ENCODE data around the gene KIAA1671.

KIAA1671 gene

DNA sequence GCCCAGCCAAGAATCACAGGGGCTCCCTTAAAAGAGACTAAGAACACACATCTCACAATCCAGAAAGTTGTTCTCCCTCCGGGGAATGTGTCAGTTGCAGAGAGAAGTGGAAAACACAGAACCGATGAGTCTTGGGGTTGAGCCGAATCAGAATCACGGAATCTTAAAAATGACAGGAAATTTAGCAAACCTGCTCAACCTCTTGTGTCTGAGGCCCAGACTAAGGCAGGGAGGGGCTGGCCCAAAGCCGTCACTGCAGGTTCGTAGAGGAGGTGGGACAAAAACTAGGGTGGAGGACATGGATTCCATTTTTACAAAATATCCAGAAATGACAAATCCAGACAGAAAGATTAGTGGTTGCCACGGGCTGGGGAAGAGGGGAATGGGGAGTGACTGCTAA lies 63.8 kb downstream of the KIAA1671 start:
- DNase-seq, result no peak

DNA sequence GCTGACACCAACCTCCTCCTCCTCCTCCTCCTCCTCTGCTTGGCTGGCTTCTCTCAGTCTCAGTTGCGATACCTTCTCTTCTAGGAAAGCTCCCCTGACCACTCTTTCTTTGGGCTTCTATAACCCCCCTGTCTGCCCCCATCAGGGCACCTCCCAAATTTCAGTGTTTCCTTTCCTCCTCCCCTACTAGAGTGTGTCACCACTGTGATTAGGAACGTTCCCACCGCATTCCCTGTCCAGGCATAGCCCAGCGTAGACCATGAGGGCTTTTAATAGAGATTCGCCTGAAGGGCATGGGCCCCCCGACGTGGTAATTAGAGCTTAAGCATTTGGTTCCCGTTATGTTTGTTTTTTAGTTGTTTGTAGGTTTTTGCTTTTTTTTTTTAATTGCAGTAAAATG lies 65.5 kb downstream of the KIAA1671 start:
- DNase-seq, result no peak

DNA sequence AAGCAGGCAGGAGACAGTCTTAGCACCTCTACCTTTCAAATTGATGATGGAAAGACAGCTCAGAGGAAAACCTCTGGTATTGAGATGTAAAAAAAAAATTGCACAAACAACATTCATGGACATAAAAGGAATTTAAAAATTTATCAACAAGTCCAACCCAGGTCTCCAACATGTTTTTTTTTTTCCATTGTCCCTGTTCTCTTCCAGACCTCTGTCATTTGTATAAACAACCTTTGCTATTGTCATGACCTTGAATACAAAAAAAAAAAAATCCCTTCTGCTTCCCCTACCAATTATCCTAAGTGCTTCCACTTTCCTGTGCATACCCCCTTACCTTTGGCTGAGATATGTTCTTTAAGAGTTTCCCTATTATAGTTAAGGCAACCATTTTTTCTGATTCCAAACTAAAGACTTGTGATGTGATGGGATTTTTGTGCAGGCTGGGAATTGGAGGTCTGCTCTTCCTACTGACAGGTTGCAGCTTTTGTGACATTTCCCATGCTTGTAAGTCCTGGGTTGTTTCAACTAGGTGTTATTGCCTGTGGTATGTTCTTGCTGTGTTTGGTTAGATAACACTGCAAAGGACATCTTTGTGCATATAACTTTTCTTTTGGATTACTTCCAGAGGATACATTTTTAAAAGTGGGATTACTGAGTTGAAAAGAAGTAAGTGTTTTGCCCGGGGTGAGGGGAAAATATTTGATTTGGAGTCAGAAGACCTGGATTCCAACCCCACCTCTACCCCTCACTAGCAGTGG lies 67.1 kb downstream of the KIAA1671 start:
- no peak for DNase-seq

DNA sequence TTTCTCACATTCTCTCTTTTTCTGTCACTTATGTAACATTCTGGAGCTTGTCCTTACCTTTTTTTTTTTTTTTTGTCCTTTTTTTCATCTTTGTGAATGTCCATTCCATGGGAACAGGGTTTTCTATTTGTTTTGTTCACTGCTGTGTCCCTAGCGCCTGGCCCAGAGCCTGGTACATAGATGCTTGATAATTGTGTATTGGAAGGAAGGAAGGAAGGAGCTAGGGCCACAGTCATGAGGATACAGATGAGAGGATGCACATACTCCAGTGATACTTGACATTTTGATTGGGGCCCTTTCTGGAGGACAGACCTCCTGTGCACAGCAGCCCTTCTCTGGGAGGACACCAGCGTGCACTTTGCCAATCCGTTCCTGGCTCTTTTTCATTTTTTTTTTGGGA lies 68.9 kb downstream of the KIAA1671 start:
- DNase-seq, result no peak

DNA sequence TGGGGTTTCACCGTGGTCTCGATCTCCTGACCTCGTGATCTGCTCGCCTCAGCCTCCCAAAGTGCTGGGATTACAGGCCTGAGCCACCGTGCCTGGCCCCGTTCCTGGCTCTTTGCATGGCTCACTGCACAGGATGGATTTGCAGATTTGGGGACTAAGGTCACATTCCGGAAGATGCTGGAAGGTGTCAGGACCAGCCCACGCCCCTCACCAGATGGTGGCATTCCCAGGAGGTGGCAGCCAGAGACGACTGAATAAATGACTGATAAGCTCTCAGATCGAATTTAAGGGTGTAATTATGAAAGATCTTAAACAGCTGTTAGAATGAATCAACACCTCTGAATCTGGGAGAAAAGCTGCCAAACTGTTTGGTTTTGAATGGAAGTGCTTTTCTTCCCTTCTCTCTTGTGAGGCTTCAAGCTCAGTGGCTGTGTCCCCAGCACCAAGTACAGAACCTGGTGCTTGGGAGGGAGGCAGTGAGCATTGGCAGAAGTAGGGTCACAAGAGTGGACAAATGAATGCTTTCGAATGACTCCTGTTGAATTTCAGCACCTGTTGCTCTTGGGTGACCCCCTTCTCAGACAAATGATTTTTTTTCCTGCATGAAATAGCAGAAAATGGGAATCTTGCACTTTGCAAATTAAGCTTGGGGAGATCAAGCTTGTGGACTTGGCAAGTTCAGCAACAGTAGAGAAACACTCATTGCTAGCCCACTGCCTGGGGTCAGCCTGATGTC lies 69.6 kb downstream of the KIAA1671 start:
- no peak for DNase-seq

DNA sequence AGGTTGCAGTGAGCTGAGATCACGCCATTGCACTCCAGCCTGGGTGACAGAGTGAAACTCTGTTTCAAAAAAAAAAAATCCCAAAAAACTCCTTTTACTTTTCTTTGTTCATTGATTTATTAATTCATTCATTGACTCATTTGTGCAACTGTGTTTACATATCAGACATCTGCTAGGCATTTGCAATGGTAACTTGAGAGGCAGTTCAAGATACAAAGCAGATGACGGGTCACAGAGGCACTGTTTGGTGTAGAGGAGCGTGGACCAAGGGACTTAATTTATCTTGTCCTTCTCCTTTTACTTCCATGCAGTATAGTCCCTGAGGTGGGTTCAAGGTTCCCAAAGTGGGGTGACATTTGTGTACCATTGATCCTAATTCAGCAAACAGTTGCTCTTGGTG lies 71.4 kb downstream of the KIAA1671 start:
- no peak for DNase-seq

DNA sequence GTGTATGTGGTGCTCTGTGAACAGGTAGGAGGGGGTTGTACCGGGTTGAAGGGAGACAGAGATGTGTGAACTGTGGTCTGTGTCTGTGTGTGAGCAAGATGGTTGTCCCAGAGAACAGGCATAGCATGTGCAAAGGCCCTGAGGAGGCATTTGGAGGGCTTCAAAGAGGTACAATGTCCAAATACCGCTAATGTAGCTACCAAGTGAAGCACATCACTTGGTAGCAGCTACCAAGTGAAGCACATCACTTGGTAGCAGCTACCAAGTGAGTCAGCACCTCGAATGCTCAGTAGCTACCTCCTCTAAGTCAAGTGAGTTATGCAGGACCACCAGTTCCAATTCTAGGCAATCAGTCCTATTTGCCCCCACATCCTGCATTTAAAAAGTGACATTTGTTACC lies 72.4 kb downstream of the KIAA1671 start:
- no peak for DNase-seq

DNA sequence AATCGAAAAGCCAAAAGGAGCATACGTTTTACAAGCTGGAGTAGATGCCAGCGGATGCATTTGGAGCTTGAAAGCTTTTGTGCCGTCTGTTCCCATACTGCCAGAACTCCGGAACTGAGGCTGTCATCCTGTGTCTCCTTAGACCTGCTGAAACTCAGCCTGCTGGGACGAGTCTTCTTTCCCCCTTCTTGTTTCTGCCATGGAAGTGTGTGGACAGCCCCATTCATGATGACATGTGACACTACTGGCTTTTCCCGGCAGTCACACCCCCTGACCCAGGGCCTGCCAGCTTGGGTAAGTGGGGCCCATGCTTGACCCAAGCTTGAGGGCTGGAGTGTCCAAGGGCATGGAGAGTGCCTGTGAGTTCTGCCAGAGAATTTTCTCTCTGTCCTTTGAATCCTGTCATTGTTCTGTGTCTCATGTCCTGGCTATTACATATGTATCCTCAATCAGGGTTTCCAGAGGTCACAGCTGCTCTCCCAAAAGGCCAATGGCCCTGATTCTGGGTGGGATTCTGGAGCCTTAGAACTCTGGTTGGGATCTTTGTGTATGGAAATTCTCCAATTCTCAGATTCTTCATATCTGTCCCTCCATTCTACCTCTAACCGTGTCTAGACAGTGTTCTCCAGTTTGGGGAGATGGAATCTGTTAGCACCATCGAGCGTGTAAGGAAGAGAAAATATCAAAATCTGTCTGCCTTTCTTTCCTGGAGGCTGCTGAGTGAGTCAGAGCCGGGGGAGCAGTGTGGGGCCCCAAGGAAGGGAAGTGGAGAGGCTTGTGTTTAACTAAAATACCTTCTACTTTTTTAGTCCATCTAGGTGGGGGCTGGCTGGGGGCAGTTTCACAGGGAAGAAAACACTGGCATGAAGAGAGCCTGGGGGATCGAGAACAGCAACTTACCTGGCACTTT lies 73.2 kb downstream of the KIAA1671 start:
- DNase-seq, result no peak

DNA sequence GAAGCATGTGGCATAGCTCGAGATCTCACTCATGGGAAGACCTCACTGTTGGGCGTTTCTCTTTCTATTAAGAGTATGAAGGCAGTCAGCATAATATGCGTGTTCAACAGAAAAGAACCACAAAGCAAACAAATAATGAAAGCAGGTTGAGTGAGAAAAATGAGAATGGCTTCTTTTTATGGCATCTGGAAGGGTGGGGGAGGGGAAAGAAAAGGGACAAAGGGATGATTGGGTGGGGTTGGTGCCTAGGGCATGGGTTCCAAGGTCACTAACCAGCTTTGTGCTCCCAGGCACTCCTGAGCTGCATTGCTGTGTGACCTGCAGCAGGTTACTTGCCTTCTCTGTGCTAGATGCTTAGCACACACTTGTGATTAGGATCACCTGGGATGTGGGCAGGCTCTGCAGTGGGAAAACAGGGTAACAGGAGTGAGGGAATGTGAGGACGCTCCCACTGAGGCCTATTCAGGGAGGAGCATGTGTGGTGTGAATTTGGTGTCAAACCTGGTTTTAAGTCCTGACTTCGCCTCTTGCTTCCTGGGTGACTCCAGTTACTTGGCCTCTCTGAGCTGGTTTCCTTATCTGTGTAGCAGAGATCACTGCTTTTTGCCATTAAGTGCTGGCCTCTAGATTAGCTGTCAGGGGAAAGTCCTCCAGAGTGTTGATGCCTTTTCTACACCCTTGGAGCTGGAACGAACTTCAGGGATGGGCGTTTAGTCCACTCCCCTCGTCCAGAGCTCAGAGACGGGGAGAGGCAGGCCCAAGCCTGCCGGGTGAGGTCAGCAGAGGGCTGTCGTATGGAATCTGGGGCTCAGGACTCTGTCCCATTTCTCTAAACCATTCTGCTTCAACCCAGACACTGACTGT lies 74.8 kb downstream of the KIAA1671 start:
- no peak for DNase-seq

DNA sequence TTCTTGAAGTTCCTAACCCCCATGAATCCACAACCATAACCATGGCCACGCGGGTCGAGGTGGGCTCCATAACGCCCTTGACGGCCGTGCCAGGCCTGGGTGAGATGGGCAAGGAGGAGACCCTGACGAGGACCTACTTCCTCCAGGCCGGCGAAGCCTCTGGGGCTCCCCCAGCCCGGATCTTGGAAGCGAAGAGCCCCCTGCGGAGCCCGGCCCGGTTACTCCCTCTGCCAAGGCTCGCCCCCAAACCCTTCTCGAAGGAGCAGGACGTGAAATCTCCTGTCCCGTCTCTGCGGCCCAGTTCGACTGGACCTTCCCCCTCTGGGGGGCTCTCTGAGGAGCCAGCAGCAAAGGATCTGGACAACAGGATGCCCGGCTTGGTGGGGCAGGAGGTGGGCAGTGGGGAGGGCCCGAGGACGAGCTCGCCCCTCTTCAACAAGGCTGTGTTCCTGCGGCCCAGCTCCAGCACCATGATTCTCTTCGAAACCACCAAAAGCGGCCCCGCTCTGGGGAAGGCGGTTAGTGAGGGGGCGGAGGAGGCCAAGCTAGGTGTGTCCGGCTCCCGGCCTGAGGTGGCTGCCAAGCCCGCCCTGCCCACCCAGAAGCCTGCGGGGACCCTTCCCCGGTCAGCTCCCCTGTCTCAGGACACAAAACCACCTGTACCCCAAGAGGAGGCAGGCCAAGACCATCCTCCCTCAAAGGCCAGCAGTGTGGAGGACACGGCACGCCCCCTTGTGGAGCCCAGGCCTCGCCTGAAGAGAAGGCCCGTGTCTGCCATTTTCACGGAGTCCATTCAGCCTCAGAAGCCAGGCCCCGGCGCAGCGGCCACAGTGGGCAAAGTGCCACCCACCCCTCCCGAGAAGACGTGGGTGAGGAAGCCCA lies 75.7 kb downstream of the KIAA1671 start:
- no peak for DNase-seq

DNA sequence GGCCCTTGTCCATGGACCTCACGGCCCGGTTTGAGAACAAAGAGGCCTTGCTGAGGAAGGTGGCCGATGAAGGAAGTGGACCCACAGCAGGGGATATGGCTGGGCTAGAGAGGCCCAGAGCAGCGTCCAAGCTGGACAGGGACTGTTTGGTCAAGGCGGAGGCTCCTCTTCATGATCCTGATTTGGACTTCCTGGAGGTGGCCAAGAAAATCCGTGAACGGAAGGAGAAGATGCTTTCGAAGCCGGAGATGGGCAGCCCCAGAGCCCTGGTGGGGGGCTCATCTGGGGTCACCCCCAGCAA lies 76.3 kb downstream of the KIAA1671 start:
- DNase-seq, result no peak

DNA sequence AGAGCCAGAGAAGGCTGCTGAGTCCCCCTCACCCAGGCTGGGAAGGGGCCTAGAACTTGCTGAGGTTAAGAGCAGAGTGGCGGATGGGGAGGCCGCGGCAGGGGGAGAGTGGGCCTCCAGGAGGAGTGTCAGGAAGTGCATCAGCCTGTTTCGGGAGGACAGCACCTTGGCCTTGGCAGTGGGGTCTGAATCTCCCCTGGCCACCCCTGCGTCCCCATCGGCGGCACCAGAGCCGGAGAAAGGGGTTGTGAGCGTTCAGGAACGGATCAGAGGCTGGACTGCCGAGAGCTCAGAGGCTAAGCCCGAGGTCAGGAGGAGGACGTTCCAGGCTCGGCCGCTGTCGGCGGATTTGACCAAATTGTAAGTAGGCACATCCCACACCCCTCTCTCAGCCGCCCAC lies 76.7 kb downstream of the KIAA1671 start:
- no peak for DNase-seq

DNA sequence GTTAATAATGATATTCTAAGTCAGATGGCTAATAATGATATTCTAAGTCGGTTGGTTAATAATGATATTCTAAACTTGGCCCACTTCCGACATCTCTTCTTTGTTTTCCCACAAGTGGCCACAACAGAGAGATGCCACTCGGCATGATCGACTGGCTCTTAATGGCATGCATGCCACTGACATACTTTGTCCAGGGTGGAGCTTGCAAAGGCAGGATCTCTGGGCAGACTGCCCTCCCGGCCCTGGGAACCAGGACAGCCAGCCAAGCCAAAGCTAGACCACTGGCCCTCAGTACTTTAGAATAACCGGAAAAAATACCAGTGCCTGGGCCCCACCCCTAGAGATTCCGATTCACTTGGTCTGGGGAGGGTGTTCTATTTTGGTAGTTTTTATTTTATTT lies 78.1 kb downstream of the KIAA1671 start:
- DNase-seq, result no peak

DNA sequence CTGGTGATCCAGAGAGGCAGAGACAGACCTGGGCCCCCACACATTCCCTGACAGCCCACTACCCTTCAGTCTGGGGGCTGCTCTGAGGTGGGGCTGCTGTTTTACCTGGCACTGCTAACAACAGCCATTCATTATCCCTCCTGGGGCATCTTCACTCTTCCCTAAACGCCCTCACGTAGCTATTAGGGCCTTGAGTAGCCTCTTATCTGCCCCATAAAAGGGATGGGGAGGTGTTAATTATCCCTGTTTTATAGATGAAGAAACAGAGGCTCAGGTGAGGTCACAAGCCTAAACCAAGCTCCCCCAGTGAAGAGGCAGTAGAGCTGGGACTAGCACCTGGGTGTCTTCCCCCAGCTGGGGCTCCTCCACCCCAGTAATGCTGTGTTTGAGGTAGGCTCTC lies 79.5 kb downstream of the KIAA1671 start:
- DNase-seq, result no peak

DNA sequence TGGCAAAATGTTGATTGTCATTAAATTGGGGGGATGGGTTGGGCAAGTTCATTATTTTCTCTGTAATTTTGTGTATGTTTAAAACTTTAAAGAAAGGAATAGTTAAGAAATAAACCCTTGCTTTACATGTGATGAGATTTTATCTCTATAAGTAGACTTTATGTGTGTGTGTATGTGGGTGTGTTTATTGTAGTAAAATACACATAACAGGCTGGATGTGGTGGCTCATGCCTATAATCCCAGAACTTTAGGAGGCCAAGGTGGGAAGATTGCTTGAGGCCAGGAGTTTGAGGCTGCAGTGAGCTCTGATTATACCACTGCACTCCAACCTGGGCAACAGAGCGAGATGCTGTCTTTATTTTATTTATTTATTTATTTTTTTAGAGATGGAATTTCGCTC lies 83.2 kb downstream of the KIAA1671 start:
- DNase-seq, result no peak

DNA sequence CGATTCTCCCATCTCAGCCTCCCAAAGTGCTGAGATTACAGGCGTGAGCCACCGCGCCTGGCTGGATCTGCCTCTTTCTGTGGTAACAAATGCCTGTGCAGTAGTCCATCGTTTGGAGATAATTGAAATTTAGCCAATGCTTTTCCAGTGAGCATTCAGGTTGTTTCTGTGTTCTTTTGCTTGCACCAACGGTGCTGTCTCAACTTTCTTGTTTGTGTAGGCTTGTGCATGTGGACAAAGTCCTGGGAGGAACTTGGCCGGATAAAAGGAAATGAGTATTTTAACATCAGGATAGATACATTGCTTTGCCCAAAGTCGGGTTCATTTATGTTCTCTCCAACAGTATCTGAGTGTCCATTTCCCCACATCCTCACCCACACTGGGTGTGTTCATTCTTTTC lies 85.7 kb downstream of the KIAA1671 start:
- DNase-seq, result no peak

DNA sequence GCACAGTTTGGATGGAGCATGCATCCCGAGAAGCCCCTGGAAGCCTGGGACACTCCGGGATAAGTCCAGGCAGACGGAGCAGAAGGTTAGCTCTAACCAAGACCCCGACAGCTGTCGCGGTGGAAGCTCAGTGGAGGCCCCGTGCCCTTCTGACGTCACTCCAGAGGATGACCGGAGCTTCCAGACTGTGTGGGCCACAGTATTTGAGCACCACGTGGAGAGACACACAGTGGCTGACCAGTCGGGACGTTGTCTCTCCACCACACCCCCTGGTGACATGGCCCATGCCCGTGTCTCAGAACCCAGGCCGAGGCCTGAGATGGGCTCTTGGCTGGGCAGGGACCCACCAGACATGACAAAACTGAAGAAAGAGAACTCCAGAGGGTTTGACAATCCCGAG lies 86.3 kb downstream of the KIAA1671 start:
- DNase-seq, result no peak

DNA sequence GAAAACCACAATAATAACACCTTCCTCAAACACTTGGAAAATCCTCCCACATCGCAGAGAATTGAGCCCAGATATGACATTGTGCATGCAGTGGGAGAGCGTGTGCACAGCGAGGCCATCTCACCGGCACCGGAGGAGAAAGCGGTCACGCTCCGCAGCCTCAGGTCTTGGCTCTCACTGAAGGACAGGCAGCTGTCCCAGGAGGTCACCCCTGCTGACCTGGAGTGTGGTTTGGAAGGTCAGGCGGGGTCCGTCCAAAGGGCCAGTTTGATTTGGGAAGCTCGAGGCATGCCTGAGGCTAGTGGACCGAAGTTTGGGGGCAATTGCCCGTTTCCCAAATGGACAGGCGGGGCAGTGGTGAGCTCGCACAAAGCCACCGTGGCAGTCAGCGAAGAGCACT lies 86.7 kb downstream of the KIAA1671 start:
- no peak for DNase-seq

DNA sequence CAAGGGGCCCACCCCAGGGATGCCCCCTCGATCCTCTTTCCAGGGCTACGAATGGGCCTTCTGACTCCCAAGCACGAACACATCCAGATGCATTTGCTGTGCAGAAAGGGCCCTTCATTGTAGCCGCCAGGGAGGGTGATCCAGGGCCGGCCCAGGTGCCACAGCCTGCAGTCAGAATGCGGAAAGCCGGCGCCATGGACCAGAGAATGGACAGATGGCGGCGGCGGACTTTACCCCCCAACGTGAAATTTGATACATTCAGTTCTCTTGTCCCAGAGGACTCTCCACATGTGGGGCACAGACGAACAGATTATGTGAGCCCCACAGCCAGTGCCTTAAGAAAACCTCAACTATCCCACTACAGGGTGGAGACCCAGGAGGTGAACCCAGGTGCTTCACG lies 87.2 kb downstream of the KIAA1671 start:
- no peak for DNase-seq

DNA sequence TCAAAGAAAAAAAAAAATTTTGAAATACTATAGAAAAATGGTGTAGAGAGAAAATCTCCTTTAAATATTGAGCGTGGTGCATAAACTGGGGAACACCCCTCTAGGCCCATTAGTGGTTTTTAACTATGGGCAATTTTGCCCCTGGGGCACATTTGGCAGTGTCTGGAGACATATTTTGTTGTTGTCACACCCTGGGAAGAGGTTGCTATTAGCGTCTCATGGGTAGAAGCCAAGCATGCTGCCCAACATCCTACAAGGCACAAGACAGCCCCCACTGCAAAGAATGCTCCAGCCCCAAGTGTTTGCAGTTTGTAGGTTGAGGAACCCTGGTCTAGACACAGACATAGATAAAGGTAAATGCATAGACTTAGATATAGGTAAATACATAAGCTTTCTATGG lies 92.6 kb downstream of the KIAA1671 start:
- DNase-seq, result no peak

DNA sequence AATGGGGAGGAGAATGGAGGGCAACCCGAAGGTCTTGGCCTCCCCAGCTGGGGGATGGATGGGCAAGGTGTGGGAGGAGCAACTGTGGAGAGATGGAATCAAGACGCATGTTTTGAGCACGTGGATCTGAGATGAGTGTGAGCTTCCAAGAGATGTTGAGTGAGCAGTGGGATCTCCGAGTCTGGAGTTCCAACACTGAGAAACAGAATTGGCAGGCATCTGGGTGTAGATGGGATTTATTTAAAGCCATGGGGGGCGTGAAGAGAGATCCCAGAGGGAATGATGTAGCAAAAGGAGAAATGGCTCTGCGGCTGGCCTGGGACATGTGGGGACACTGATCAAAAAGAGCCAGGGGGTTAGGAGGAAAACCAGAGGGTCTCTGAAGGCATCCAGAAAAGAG lies 95.6 kb downstream of the KIAA1671 start:
- no peak for DNase-seq
